GM12878 (cell line): Measurements from ENCODE around the gene CUL9. TPM values are rescaled to one million over a fixed set of nuclear protein-coding genes. Genes with fewer than 3 reads are reported as not detected.

Experiments used
- ASH2L ChIP-seq: fragments of 300-600, 200-600 bp; sonication (generic); IDR thresholded peaks from 2 replicates; pipeline ENCODE4 v1.6.1; 2017; ENCODE audit warnings: low read depth, mild to moderate bottlenecking, borderline replicate concordance
- ATF2 ChIP-seq: IDR thresholded peaks from 2 replicates; pipeline ENCODE4 v1.6.1; 2012; ENCODE audit warnings: low read length, inconsistent platforms
- CBX3 ChIP-seq: fragments of 200-600 bp; sonication (generic); IDR thresholded peaks from 2 replicates; pipeline ENCODE4 v1.6.1; 2016; ENCODE audit warnings: low read depth, borderline replicate concordance
- EP300 ChIP-seq, 2 experiments: fragments of 150-350 bp in 1 of 2; IDR thresholded peaks; 2 replicates each; pipeline ENCODE4 v1.6.1; 2011 to 2012; ENCODE audit warnings: low read depth in 2 of 2, low read length in 2 of 2, borderline replicate concordance in 1 of 2, improper control_type of control experiment in 1 of 2, inconsistent platforms in 1 of 2; ENCODE audit not compliant: control insufficient read depth in 1 of 2
- ESRRA ChIP-seq: IDR thresholded peaks from 2 replicates; pipeline ENCODE4 v1.6.1; 2012; ENCODE audit warnings: mild to moderate bottlenecking, low read length, improper control_type of control experiment
- GABPA ChIP-seq: IDR thresholded peaks from 2 replicates; pipeline ENCODE4 v1.6.1; 2014; ENCODE audit warnings: antibody characterized with exemption, low read depth, mild to moderate bottlenecking, inconsistent platforms
- NFYB ChIP-seq: IDR thresholded peaks from 2 replicates; pipeline ENCODE4 v1.6.1; 2011; ENCODE audit warnings: low read depth, mild to moderate bottlenecking, low read length, improper control_type of control experiment, moderate library complexity; ENCODE audit not compliant: insufficient read depth
- NR2C2 ChIP-seq: IDR thresholded peaks from 2 replicates; pipeline ENCODE4 v1.6.1; 2011; ENCODE audit warnings: borderline replicate concordance, low read depth; ENCODE audit not compliant: control insufficient read depth, insufficient read length
- RBBP5 ChIP-seq: fragments of 200-600 bp; sonication (generic); conservative IDR thresholded peaks from 2 replicates; pipeline ENCODE4 v1.6.1; 2016
- RUNX3 ChIP-seq: IDR thresholded peaks from 2 replicates; pipeline ENCODE4 v1.6.1; 2012; ENCODE audit warnings: low read length, inconsistent platforms
- SMC3 ChIP-seq: IDR thresholded peaks from 2 replicates; pipeline ENCODE4 v1.6.1; 2011; ENCODE audit warnings: low read length, improper control_type of control experiment, borderline replicate concordance
- STAT3 ChIP-seq: IDR thresholded peaks from 2 replicates; pipeline ENCODE4 v1.6.1; 2011; ENCODE audit warnings: low read depth, low read length, improper control_type of control experiment
- SUZ12 ChIP-seq: fragments of 200-600 bp; sonication (generic); IDR thresholded peaks from one replicate; pipeline ENCODE4 v1.6.1; 2018; ENCODE audit warnings: antibody characterized with exemption, mild to moderate bottlenecking; ENCODE audit not compliant: unreplicated experiment
- TARDBP ChIP-seq: IDR thresholded peaks from 2 replicates; pipeline ENCODE4 v1.6.1; 2016; ENCODE audit warnings: borderline replicate concordance
- ZNF687 ChIP-seq: fragments of 450-650 bp; IDR thresholded peaks from 2 replicates; pipeline ENCODE4 v1.6.1; 2017; ENCODE audit warnings: mild to moderate bottlenecking, moderate library complexity
- polyA plus RNA-seq, 11 experiments: library from polyadenylated mRNA; depleted of rRNA in 4 of 11; unstranded in 6 of 11; stranded (reverse) in 5 of 11; fragments of >200 nt; fragmentation: Nextera tagmentation in 4 of 11; fragmentation: Illumina TruSeq in 1 of 11; extraction: Ambion mirVana in 4 of 11; extraction: Trizol in 1 of 11; gene quantifications; 1 replicate in 1 of 11; 2 replicates in 10 of 11; pipeline versions ENCODE4 v1.2.1 to v1.2.3, GENCODE V29; 2011 to 2016; ENCODE audit warnings: inconsistent platforms in 2 of 11, missing spikeins in 2 of 11, low read depth in 1 of 11
- total RNA-seq, 4 experiments: library from RNA; depleted of rRNA in 3 of 4; stranded (reverse); fragments of >200 nt in 3 of 4; fragmentation: Illumina TruSeq in 1 of 4; extraction: Trizol in 1 of 4; gene quantifications; 2 replicates each; pipeline versions ENCODE4 v1.2.1 to v1.2.3, GENCODE V29; 2013 to 2021
- TF ChIP-seq, protein P1 (sequence below): fragments of 450-650 bp; IDR thresholded peaks from 2 replicates; pipeline ENCODE4 v1.6.1; 2014; ENCODE audit warnings: mild to moderate bottlenecking
- TF ChIP-seq, protein P2 (sequence below), 3 experiments: IDR thresholded peaks in 2 of 3; conservative IDR thresholded peaks in 1 of 3; 2 replicates each; pipeline ENCODE4 v1.5.1; 2011; ENCODE audit warnings: low read depth in 3 of 3, low read length in 3 of 3, mild to moderate bottlenecking in 3 of 3, control low read depth in 2 of 3, moderate library complexity in 2 of 3, inconsistent platforms in 1 of 3, mixed read lengths in 1 of 3; ENCODE audit not compliant: control insufficient read depth in 2 of 3, insufficient read depth in 1 of 3; ENCODE audit errors: extremely low read depth in 1 of 3

The CUL9 gene
- total and polyA plus RNA-seq, 10 of the 15 experiments (the other 5 are each of a cell fraction or from before 2014, with no cell fraction given): 1.2 to 48.3 (median 17.2) TPM

DNA sequence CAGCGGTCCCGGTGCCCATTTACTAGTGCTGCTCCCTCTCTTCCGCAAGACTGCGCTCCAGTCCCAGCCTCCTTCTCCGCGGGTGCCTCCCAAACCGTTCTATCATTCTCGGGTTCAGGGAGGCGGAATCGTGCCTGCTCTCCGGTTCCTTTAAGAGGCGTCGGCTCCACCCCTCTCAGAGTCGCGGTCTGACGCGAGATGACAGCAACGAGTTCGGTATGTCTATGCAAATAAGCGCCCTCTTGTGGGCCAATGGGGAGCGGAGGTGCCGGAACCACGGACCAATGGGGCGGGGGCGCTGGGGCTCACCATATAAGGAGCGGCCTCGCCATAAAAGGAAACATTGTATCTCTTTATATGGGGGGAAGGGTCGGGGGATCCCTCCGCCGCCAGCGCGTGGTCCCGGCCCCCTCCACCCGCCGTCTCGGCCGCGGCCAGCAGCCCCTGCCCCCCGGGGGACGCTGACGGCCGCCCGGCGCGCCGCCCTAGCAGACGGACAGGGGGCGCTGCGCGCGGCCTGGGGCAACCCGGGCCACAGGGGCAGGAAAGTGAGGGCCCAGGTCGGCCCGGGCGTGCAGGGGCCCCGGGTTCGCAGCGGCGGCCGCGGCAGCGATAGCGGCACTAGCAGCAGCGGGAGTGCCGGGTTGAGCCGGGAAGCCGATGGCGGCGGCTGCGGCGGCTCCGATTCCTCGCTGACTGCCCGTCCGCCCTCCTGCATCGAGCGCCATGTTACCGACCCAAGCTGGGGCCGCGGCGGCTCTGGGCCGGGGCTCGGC is 10.9 kb upstream of the CUL9 start, which contains the start of gene SRF (continued):
- TF ChIP-seq RBBP5: no peak
- TF ChIP-seq STAT3: no peak
- TF ChIP-seq ESRRA: no peak
- TF ChIP-seq NR2C2: no peak
- TF ChIP-seq GABPA: no peak
- TF ChIP-seq ZNF687: peak; percentile 73
- TF ChIP-seq NFYB: peak; percentile 87
- no peak for TF ChIP-seq ASH2L
- TF ChIP-seq, protein P1, sequence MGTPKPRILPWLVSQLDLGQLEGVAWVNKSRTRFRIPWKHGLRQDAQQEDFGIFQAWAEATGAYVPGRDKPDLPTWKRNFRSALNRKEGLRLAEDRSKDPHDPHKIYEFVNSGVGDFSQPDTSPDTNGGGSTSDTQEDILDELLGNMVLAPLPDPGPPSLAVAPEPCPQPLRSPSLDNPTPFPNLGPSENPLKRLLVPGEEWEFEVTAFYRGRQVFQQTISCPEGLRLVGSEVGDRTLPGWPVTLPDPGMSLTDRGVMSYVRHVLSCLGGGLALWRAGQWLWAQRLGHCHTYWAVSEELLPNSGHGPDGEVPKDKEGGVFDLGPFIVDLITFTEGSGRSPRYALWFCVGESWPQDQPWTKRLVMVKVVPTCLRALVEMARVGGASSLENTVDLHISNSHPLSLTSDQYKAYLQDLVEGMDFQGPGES: peak; percentile 59
- no peak for TF ChIP-seq TARDBP
- 0 out of 4 replicates have a peak, but pooled peaks of 1 of the 2 experiments have one; percentile 40 for TF ChIP-seq EP300 (IDR thresholded peaks at IDR 0.05; ENCODE audit: borderline replicate concordance in 1 of 2, control insufficient read depth in 1 of 2, low read depth in 2 of 2, low read length in 2 of 2)
- no peak for TF ChIP-seq ATF2
- TF ChIP-seq, protein P2, sequence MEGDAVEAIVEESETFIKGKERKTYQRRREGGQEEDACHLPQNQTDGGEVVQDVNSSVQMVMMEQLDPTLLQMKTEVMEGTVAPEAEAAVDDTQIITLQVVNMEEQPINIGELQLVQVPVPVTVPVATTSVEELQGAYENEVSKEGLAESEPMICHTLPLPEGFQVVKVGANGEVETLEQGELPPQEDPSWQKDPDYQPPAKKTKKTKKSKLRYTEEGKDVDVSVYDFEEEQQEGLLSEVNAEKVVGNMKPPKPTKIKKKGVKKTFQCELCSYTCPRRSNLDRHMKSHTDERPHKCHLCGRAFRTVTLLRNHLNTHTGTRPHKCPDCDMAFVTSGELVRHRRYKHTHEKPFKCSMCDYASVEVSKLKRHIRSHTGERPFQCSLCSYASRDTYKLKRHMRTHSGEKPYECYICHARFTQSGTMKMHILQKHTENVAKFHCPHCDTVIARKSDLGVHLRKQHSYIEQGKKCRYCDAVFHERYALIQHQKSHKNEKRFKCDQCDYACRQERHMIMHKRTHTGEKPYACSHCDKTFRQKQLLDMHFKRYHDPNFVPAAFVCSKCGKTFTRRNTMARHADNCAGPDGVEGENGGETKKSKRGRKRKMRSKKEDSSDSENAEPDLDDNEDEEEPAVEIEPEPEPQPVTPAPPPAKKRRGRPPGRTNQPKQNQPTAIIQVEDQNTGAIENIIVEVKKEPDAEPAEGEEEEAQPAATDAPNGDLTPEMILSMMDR (IDR thresholded peaks at IDR 0.05 in 2 of 3, conservative IDR thresholded peaks at IDR 0.05 in 1 of 3; ENCODE audit: control insufficient read depth in 2 of 3, extremely low read depth in 1 of 3, insufficient read depth in 1 of 3, low read depth in 3 of 3, low read length in 3 of 3): peak; percentile 53 to 58 (median 57); a peak in 4 of 6 replicates
- no peak for TF ChIP-seq SUZ12
- no peak for TF ChIP-seq CBX3
- TF ChIP-seq SMC3: no peak
- TF ChIP-seq RUNX3: peak; percentile 32; the same call in 1 of the 2 replicates
